Measurements from ENCODE around the gene C15orf62. TPM values are rescaled to one million over a fixed set of nuclear protein-coding genes. Genes with fewer than 3 reads are reported as not detected.

C15orf62 gene
- total and polyA plus RNA-seq, 2 donors: 1.1 to 1.8 TPM

DNA sequence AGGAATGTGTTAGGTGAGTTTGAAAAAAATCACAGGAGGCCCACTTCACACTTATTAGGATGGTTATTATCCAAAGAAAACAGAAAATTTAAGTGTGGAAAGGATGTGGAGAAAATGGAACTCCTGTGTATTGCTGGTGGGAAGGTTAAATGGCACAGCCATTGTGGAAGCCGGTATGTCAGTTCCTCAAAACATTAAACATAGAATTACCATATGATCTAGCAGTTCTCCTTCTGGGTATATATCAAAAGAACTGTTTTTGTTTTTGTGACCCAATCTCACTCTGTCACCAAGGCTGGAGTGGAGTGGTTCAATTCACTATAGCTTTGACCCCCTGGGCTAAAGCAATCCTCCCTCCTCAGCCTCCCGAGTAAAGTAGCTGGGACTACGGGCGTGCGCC, 26.7 kb downstream of the C15orf62 start:
- no peak overlapping the region for H3K4me3 ChIP-seq (ENCODE audit: low read length in 2 of 2)
- no peaks in the 10 kb centered on the region for H3K4me1 ChIP-seq (ENCODE audit: control insufficient read depth in 2 of 2, insufficient read depth in 2 of 2, low read length in 2 of 2)
- no peak overlapping the region for H3K27ac ChIP-seq (ENCODE audit: low read depth in 1 of 2, low read length in 1 of 2)
- WGBS: 94% methylated on average over 5 of the region's 5 CpGs
- H3K9me3 ChIP-seq (ENCODE audit: control insufficient read depth in 2 of 2, insufficient read depth in 1 of 2, low read length in 1 of 2): no peaks in the 10 kb centered on the region
- peaks cover 6 to 10% of the 10 kb centered on the region in 2 donors for H3K36me3 ChIP-seq (ENCODE audit: control insufficient read depth in 2 of 2, insufficient read depth in 2 of 2, low read length in 1 of 2)
- no peaks in the 10 kb centered on the region for H3K27me3 ChIP-seq (ENCODE audit: control insufficient read depth in 2 of 2, insufficient read depth in 1 of 2, low read length in 1 of 2)
- no peak for DNase-seq (ENCODE audit: low read depth in 6 of 9, low spot score in 9 of 9)

DNA sequence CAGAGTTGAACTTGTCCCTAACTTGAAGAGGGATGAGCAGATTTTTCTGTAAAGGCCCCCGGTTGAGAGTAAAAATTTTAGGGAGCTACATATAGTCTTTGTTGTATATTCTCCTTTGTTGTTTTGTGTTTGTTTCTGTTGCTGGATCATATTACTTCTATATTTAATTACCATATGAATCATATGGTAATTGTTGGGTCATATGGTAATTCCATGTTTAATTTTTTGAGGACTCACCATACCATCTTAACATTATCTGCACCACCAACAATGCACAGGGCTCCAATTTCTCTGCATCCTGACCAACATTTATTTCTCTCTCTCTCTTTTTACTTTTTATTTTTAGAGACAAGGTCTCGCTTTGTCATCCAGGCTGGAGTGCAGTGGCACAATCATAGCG, 29.7 kb downstream of the C15orf62 start:
- Histone ChIP-seq H3K4me1 (ENCODE audit: control insufficient read depth in 2 of 2, insufficient read depth in 2 of 2, low read length in 2 of 2) (no peaks in the 10 kb centered on the region), H3K4me3 (ENCODE audit: low read length in 2 of 2) (no peak overlapping the region), H3K27me3 (ENCODE audit: control insufficient read depth in 2 of 2, insufficient read depth in 1 of 2, low read length in 1 of 2) (no peaks in the 10 kb centered on the region), H3K36me3 (ENCODE audit: control insufficient read depth in 2 of 2, insufficient read depth in 2 of 2, low read length in 1 of 2) (peaks cover 5 to 7% of the 10 kb centered on the region in 2 donors), H3K27ac (ENCODE audit: low read depth in 1 of 2, low read length in 1 of 2) (no peak overlapping the region), H3K9me3 (ENCODE audit: control insufficient read depth in 2 of 2, insufficient read depth in 1 of 2, low read length in 1 of 2) (no peaks in the 10 kb centered on the region)
- DNase-seq (ENCODE audit: low read depth in 6 of 9, low spot score in 9 of 9): no peak
- 100% methylated on average over 3 of the region's 3 CpGs for WGBS

DNA sequence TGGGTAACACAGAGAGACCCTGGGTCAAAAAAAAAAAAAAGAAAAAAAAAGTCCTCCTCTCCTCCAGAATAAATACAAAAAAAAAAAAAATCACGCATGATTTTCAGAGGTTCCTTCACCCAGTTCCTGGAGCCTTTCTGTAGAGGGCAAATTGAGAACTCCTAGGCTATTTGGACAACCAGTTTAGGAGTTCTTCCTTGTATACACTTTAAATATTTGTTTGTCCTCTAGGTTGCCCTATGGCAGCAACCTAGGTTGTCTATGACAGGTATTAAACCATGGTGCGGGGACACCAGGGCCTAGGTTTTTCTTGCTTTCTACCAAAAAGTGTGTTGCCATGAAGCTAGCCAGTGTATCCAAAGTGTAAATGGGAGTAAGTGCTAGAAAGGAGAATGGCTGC, 33.3 kb downstream of the C15orf62 start:
- no peak for DNase-seq (ENCODE audit: low read depth in 6 of 9, low spot score in 9 of 9)
- H3K27ac ChIP-seq (ENCODE audit: low read depth in 1 of 2, low read length in 1 of 2): no peak overlapping the region
- no peaks in the 10 kb centered on the region for H3K9me3 ChIP-seq (ENCODE audit: control insufficient read depth in 2 of 2, insufficient read depth in 1 of 2, low read length in 1 of 2)
- no peak overlapping the region for H3K4me3 ChIP-seq (ENCODE audit: low read length in 2 of 2)
- peaks cover 2 to 14% of the 10 kb centered on the region in 2 donors for H3K4me1 ChIP-seq (ENCODE audit: control insufficient read depth in 2 of 2, insufficient read depth in 2 of 2, low read length in 2 of 2)
- peaks cover 5 to 7% of the 10 kb centered on the region in 2 donors for H3K36me3 ChIP-seq (ENCODE audit: control insufficient read depth in 2 of 2, insufficient read depth in 2 of 2, low read length in 1 of 2)
- 100% methylated on average over 2 of the region's 2 CpGs for WGBS
- no peaks in the 10 kb centered on the region for H3K27me3 ChIP-seq (ENCODE audit: control insufficient read depth in 2 of 2, insufficient read depth in 1 of 2, low read length in 1 of 2)

DNA sequence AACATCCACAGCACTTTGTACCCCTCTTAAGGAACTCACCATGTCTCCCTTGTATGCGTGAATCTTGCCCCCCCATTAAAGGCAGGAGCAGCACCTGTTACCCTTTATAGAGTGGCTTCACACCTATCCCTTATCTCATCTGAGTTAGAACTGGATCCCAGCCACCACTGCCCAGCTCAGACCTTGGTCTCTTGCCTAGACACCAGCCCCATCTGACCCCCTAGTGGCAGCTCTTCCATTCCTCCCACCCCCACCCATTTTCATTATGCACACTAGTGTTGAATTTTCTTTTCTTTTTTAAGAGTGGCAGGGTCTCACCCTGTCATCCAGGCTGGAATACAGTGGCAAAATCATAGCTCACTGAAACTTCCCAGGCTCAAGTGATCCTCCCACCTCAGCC, 33.9 kb downstream of the C15orf62 start:
- Histone ChIP-seq H3K9me3 (ENCODE audit: control insufficient read depth in 2 of 2, insufficient read depth in 1 of 2, low read length in 1 of 2) (no peaks in the 10 kb centered on the region), H3K4me3 (ENCODE audit: low read length in 2 of 2) (no peak overlapping the region), H3K27ac (ENCODE audit: low read depth in 1 of 2, low read length in 1 of 2) (no peak overlapping the region), H3K36me3 (ENCODE audit: control insufficient read depth in 2 of 2, insufficient read depth in 2 of 2, low read length in 1 of 2) (peaks cover 3 to 5% of the 10 kb centered on the region in 2 donors), H3K4me1 (ENCODE audit: control insufficient read depth in 2 of 2, insufficient read depth in 2 of 2, low read length in 2 of 2) (peaks cover 3 to 19% of the 10 kb centered on the region in 2 donors), H3K27me3 (ENCODE audit: control insufficient read depth in 2 of 2, insufficient read depth in 1 of 2, low read length in 1 of 2) (no peaks in the 10 kb centered on the region)
- 98% methylated on average over 1 of the region's 1 CpG for WGBS
- no peak for DNase-seq (ENCODE audit: low read depth in 6 of 9, low spot score in 9 of 9)

DNA sequence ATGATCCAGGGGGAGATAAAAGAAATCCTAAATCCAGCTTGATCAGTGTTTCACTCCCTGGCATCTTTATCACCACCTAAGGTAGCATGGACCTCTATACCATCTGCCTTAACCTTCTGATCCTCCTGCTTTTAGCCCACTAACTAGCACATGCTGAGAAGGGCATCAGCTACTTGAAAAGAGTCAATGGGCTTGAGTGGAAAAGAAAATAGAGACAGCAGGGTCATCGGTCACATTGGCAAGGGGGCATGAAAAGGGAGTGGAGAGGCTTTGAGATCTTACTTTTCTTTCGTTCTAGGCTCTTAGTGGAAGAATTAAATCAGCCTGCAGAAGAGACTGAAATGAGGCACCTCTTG, 36.9 kb downstream of the C15orf62 start:
- H3K9me3 ChIP-seq (ENCODE audit: control insufficient read depth in 2 of 2, insufficient read depth in 1 of 2, low read length in 1 of 2): no peaks in the 10 kb centered on the region
- H3K36me3 ChIP-seq (ENCODE audit: control insufficient read depth in 2 of 2, insufficient read depth in 2 of 2, low read length in 1 of 2): peaks cover 14 to 18% of the 10 kb centered on the region in 2 donors
- H3K4me1 ChIP-seq (ENCODE audit: control insufficient read depth in 2 of 2, insufficient read depth in 2 of 2, low read length in 2 of 2): peaks cover 3 to 27% of the 10 kb centered on the region in 2 donors
- peak overlapping the region; percentile 83 to 96 for H3K27ac ChIP-seq (ENCODE audit: low read depth in 1 of 2, low read length in 1 of 2)
- no peak for DNase-seq (ENCODE audit: low read depth in 6 of 9, low spot score in 9 of 9)
- peak overlapping the region; percentile 61 to 81 for H3K4me3 ChIP-seq (ENCODE audit: low read length in 2 of 2)
- 3% methylated on average over 2 of the region's 2 CpGs for WGBS
- H3K27me3 ChIP-seq (ENCODE audit: control insufficient read depth in 2 of 2, insufficient read depth in 1 of 2, low read length in 1 of 2): no peaks in the 10 kb centered on the region

DNA sequence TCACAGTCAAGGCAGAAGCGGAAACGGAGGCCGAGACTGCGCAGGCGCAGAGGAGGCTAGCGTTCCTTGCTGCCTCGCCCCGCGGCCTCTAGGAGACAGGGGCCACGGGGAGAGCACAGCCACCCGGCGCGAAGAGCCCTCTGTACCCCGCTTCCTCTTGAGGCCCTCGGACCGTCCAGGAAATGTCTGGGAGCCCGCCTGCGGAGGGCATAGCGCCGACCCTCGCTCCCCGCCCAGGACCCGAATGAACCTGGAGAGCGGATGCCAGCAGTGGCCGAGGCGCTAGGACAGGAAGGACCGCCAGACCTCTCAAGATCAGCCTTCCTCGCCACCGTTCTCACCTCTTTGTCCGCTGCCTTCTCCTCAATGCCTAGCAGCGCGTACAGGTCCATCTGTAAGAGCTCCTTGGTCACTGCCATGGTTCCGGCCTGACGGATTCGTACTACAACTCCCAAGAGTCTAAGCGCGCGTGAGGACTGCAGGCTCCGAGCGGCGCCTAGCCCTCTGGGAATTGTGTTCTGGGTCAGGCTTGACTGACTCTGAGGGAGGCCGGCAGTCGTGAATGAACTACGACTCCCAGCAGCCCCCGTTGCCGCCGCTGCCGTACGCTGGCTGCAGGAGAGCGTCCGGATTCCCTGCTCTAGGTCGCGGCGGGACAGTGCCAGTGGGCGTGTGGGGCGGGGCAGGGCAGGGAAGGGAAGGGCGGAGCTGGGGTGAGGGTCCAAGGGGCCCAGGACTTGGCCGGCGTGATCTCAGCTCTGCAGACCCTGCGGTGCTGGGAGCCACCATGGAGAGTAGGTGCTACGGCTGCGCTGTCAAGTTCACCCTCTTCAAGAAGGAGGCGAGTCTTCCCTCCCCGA, 37.5 kb downstream of the C15orf62 start, which contains the start of the genes DNAJC17 and ZFYVE19:
DNAJC17 (minus strand) TSS at position 446 of the 860 bp plus-strand sequence; CDS start at position 419, 27 bp downstream.
ZFYVE19 (plus strand) TSS at position 62 of the 860 bp plus-strand sequence; CDS start at position 563, 501 bp downstream.
- H3K4me1 ChIP-seq (ENCODE audit: control insufficient read depth in 2 of 2, insufficient read depth in 2 of 2, low read length in 2 of 2): peaks cover 3 to 27% of the 10 kb centered on the region in 2 donors
- peak within 1 kb of the TSS; percentile 61 to 81 for H3K4me3 ChIP-seq (ENCODE audit: low read length in 2 of 2)
- peak within 1 kb of the TSS; percentile 83 to 96 for H3K27ac ChIP-seq (ENCODE audit: low read depth in 1 of 2, low read length in 1 of 2)
- DNase-seq (ENCODE audit: low read depth in 6 of 9, low spot score in 9 of 9): peak; percentile 91 to 98 (median 96)
- peaks cover 13 to 18% of the 10 kb centered on the region in 2 donors for H3K36me3 ChIP-seq (ENCODE audit: control insufficient read depth in 2 of 2, insufficient read depth in 2 of 2, low read length in 1 of 2)
- under 1% methylated on average over 64 of the region's 64 CpGs for WGBS
- no peaks in the 10 kb centered on the region for H3K27me3 ChIP-seq (ENCODE audit: control insufficient read depth in 2 of 2, insufficient read depth in 1 of 2, low read length in 1 of 2)
- H3K9me3 ChIP-seq (ENCODE audit: control insufficient read depth in 2 of 2, insufficient read depth in 1 of 2, low read length in 1 of 2): no peaks in the 10 kb centered on the region

DNA sequence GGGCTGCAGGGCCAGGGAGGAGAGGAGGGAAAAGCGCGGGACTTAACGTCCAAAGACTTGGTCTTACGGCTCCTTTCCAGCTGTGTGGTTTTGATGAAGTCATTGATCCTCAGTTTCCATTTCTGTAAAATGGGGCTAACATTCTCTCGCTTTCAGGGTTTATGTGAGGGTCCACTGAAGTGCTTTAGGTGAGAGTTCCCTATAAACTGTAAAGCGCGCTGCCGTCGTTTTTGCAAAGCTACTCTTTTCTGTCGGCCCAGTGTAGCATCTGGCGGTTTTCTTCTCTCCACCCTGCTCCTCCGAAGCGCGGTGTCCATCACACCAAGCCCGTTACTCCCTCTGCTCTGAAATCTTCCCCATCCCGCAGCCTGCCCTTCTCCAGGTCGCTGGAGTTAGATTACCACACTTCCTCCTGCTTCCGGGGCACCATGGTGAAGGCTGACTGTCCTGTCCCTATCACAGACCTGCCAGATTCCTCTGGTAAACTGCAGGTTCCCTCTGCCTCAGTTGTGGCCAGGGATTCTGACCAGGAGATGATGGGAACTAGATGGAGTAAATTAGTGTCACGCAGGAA, 38.2 kb downstream of the C15orf62 start:
- peak in 1 of 9 donors; percentile 6 for DNase-seq (ENCODE audit: low read depth in 6 of 9, low spot score in 9 of 9)
- 10% methylated on average over 19 of the region's 19 CpGs for WGBS
- Histone ChIP-seq H3K4me1 (ENCODE audit: control insufficient read depth in 2 of 2, insufficient read depth in 2 of 2, low read length in 2 of 2) (peaks cover 3 to 27% of the 10 kb centered on the region in 2 donors), H3K4me3 (ENCODE audit: low read length in 2 of 2) (peak overlapping the region; percentile 61 to 81), H3K27ac (ENCODE audit: low read depth in 1 of 2, low read length in 1 of 2) (peak overlapping the region in 1 of 2 donors; percentile 12), H3K36me3 (ENCODE audit: control insufficient read depth in 2 of 2, insufficient read depth in 2 of 2, low read length in 1 of 2) (peaks cover 14 to 23% of the 10 kb centered on the region in 2 donors), H3K27me3 (ENCODE audit: control insufficient read depth in 2 of 2, insufficient read depth in 1 of 2, low read length in 1 of 2) (no peaks in the 10 kb centered on the region), H3K9me3 (ENCODE audit: control insufficient read depth in 2 of 2, insufficient read depth in 1 of 2, low read length in 1 of 2) (no peaks in the 10 kb centered on the region)

DNA sequence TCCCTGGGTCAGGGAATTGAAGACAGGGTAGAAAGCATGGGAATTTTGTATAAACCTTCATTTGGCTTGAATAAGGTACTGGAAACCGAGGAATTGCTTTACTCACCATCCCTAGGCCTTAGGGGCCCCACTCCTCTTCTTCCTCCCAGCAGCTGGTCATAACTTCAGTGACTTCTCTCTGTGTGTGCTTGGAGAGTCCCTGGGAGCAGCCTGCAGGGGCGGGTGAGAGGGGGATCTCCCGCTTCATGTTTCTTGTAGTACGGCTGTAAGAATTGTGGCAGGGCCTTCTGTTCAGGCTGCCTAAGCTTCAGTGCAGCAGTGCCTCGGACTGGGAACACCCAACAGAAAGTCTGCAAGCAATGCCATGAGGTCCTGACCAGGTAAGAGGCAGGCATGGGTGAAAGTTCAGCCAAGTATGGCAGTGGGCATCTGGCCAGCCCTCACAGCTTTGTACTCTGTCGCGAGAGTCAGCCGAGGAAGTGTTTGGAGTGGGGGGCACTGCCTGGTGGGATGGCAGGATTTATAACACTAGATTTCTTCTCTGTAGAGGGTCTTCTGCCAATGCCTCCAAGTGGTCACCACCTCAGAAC, 39.2 kb downstream of the C15orf62 start:
- Histone ChIP-seq H3K9me3 (ENCODE audit: control insufficient read depth in 2 of 2, insufficient read depth in 1 of 2, low read length in 1 of 2) (no peaks in the 10 kb centered on the region), H3K4me3 (ENCODE audit: low read length in 2 of 2) (no peak overlapping the region), H3K4me1 (ENCODE audit: control insufficient read depth in 2 of 2, insufficient read depth in 2 of 2, low read length in 2 of 2) (peaks cover 3 to 27% of the 10 kb centered on the region in 2 donors), H3K27me3 (ENCODE audit: control insufficient read depth in 2 of 2, insufficient read depth in 1 of 2, low read length in 1 of 2) (no peaks in the 10 kb centered on the region), H3K36me3 (ENCODE audit: control insufficient read depth in 2 of 2, insufficient read depth in 2 of 2, low read length in 1 of 2) (peaks cover 23 to 33% of the 10 kb centered on the region in 2 donors), H3K27ac (ENCODE audit: low read depth in 1 of 2, low read length in 1 of 2) (no peak overlapping the region)
- 97% methylated on average over 8 of the region's 8 CpGs for WGBS
- DNase-seq (ENCODE audit: low read depth in 6 of 9, low spot score in 9 of 9): no peak
